HG03097 (cell line): ENCODE data around the gene SH3GLB2.
"Not testable (repeated sequence)": the region's sequence is repeated elsewhere in the genome, so short reads cannot be mapped to it uniquely, and the experiment has no call there.

Experiments
- ATAC-seq: cut with Tn5 transposase; IDR thresholded peaks from one replicate; pipeline ENCODE4 v1.9.1; 2021; ENCODE audit not compliant: unreplicated experiment, low FRiP score

SH3GLB2 gene

GRCh38 chr9:129004173-129004572 lies 24.0 kb downstream of the SH3GLB2 start:
- not testable (repeated sequence) for ATAC-seq

GRCh38 chr9:129002992-129003391 lies 25.1 kb downstream of the SH3GLB2 start:
- ATAC-seq, result no peak

- ATAC-seq, result no peak
Measured at GRCh38 chr9:129001504-129002325, 26.4 kb downstream of the SH3GLB2 start.

- ATAC-seq, result no peak
Measured at GRCh38 chr9:128999581-129000206, 28.4 kb downstream of the SH3GLB2 start.

- no peak for ATAC-seq
Measured at GRCh38 chr9:128998462-128998861, 29.7 kb downstream of the SH3GLB2 start.

- no peak for ATAC-seq
Measured at GRCh38 chr9:128995791-128996190, 32.3 kb downstream of the SH3GLB2 start.

- no peak for ATAC-seq
Measured at GRCh38 chr9:128992995-128993394, 35.1 kb downstream of the SH3GLB2 start.

- no peak for ATAC-seq
Measured at GRCh38 chr9:128987805-128988204, 40.3 kb downstream of the SH3GLB2 start.

GRCh38 chr9:128986671-128987070 lies 41.5 kb downstream of the SH3GLB2 start:
- no peak for ATAC-seq

- ATAC-seq, result no peak
Measured at GRCh38 chr9:128983536-128983935, 44.6 kb downstream of the SH3GLB2 start.

- ATAC-seq, result no peak
Measured at GRCh38 chr9:128979111-128979510, 49.0 kb downstream of the SH3GLB2 start.

GRCh38 chr9:128972956-128973355 lies 55.2 kb downstream of the SH3GLB2 start:
- no peak for ATAC-seq

GRCh38 chr9:128969491-128969890 lies 58.6 kb downstream of the SH3GLB2 start:
- ATAC-seq, result no peak

- not testable (repeated sequence) for ATAC-seq
Measured at GRCh38 chr9:128961403-128961802, 66.7 kb downstream of the SH3GLB2 start.
